GM12892 (cell line): Measurements from ENCODE around the gene UBE2L5.

Experiments
- DNase-seq: peaks from one replicate; pipeline ENCODE4 v3.0.0; 2011; ENCODE audit not compliant: insufficient read length
- FAIRE-seq: peaks from 2 replicates; lab custom pipeline; 2011; peaks lifted over from hg19 to GRCh38; lab: Jason Lieb, UNC
- POLR2A ChIP-seq: IDR thresholded peaks from 2 replicates; pipeline ENCODE4 v1.6.1; 2011; ENCODE audit warnings: low read depth, low read length, control low read depth
- POLR2AphosphoS5 ChIP-seq: IDR thresholded peaks from 2 replicates; pipeline ENCODE4 v1.6.1; 2011; ENCODE audit warnings: low read depth, low read length, control low read depth
- TAF1 ChIP-seq: IDR thresholded peaks from 2 replicates; pipeline ENCODE4 v1.6.1; 2011; ENCODE audit warnings: low read depth, mild to moderate bottlenecking, control low read depth, low read length, borderline replicate concordance

Gene UBE2L5

GRCh38 chr13:30410705-30411125 lies 11.6 kb upstream of the UBE2L5 start:
- no peak for FAIRE-seq

DNA sequence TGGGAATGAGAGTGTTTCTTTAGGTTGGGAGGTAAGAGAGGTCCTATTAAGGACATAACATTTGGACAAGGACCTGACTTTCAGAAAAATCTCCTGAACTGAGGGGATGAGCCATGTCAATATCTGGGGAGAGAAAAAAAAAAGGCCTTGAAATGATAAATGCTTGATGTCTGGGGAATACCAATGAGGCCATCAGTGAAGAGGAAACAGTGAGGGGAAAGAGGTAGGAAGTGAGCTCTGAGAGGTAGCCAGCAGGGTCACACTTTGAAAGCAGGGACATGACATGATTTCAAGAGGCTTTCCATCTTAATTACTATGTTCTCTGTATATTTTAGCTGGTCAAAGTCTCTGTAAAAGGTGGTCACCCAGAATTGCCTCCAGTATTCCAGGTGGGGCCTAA lies 9.9 kb upstream of the UBE2L5 start:
- TF ChIP-seq TAF1 (no peak), POLR2AphosphoS5 (no peak), POLR2A (no peak)
- DNase-seq (no peak), FAIRE-seq (peak; percentile 50)

More at GRCh38 chr13:30410705-30411125, 11.6 kb upstream of the UBE2L5 start:
- TF ChIP-seq POLR2A: no peak
- no peak for TF ChIP-seq TAF1
- TF ChIP-seq POLR2AphosphoS5: no peak
- no peak for DNase-seq

GRCh38 chr13:30413842-30414241 lies 8.5 kb upstream of the UBE2L5 start:
- FAIRE-seq (no peak), DNase-seq (no peak)
- TF ChIP-seq TAF1 (no peak), POLR2AphosphoS5 (no peak), POLR2A (no peak)

- TF ChIP-seq TAF1 (no peak), POLR2A (no peak), POLR2AphosphoS5 (no peak)
- FAIRE-seq (peak; percentile 93), DNase-seq (no peak)
These were observed 6.8 kb upstream of the UBE2L5 start for GRCh38 chr13:30415430-30416030.

GRCh38 chr13:30416471-30416870 lies 5.8 kb upstream of the UBE2L5 start:
- FAIRE-seq (no peak), DNase-seq (no peak)
- no peak for TF ChIP-seq TAF1
- no peak for TF ChIP-seq POLR2AphosphoS5
- no peak for TF ChIP-seq POLR2A

DNA sequence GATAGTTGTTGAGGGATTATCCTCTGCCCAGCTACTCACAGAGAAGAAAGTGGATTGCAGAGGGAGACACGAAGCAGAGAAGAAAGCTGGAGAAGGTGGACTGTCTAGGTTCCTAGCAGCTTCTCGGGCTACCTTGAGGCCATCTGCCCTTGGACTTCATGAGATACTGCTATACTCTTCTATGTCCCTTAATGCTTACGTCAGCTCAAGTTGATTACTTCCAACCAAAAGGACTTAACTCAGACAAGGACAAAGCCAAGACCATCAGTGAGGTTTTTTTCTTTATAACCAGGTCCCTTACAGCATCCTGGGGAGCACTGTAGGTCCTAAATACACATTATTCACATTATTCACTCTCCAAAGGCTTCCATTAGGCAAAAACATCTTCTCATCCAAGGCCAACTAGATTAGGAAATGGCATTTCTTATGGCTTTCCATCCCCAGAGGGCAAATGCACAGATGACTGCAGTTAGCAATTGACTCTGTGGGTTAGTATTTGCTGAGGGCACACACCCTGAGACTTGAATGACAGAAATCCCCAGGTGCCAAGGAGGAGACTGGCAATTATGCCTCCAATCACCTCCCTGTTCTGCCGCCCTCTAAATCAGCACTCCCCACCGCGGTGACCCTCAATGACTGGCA lies 4.1 kb upstream of the UBE2L5 start:
- TF ChIP-seq POLR2A: no peak
- DNase-seq: no peak
- peak; percentile 64 for FAIRE-seq

GRCh38 chr13:30418717-30419459 lies 3.4 kb upstream of the UBE2L5 start:
- no peak for DNase-seq
- FAIRE-seq: no peak
- TF ChIP-seq TAF1 (no peak), POLR2A (no peak), POLR2AphosphoS5 (no peak)

DNA sequence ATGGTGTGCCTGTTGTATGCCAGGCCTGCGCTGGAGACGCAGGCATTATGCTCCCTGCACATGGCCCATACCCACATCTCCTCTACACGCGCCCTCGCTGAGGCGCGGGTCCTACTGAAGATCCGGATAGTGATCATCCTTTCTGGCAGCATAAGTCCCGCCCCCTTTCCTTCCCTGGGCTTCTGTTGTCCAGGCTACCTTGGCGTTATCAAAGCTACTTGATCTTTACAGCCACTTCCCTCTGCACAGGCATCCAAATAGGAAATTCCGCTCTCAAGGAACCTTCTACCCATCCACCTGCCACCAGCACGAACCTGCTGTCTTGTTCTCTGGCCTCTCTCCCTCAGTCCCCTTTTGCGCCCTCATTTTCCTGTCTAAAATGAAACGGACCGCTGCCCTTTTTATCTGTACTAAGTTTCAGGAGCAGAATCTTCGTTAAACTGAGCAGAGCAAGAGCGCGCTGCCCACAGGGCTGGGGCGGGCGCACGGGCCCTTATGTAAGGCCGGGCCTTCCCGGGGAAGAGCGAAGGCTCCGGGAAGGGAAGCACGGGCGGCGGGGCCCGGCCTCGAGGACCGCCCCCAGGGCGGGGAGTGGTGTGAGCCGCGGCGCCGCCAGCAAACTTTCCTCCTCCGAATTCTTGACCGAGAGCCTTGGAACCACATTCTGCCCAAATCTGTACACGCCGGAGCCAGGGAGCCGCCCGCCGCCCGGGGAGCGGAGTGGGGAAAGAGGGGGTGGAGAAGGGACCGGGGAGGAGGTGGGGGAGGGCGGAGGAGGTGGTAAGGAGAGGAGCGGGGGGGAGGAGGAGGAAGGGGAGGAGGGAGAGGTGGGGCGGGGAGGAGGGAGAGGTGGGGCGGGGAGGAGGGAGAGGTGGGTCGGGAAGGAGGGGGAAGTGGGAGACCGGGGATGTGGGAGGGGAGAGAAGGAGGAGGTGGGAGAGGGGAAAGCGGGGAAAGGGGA lies 920 bp upstream of the UBE2L5 start:
- peak; percentile 56 for DNase-seq
- no peak for TF ChIP-seq POLR2A
- TF ChIP-seq TAF1: no peak
- no peak for TF ChIP-seq POLR2AphosphoS5
- peak; percentile 80 for FAIRE-seq

GRCh38 chr13:30423891-30424290 lies 1.6 kb downstream of the UBE2L5 start:
- FAIRE-seq (no peak), DNase-seq (no peak)
- no peak for TF ChIP-seq TAF1
- no peak for TF ChIP-seq POLR2A
- TF ChIP-seq POLR2AphosphoS5: no peak

DNA sequence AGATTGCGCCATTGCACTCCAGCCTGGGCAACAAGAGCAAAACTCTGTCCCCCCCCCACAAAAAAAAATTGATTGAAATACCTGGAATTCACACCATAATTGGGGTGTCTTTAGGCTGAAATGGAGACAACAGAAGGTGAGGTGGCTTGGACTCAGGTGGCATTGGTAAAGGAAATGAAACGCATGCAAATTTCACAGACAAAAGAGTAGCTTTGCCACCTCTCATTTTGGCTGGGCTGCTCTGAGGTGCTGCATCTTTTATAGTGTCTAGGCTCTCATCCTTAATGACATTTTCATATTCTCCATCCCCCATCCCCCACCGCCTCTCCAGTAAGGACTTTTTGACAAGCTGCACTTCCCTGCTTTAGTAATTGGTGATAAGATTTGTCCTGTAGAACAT lies 6.9 kb downstream of the UBE2L5 start:
- no peak for FAIRE-seq
- no peak for TF ChIP-seq POLR2AphosphoS5
- TF ChIP-seq TAF1: no peak
- TF ChIP-seq POLR2A: no peak

GRCh38 chr13:30429721-30430694 lies 7.7 kb downstream of the UBE2L5 start:
- FAIRE-seq: peak; percentile 61
- no peak for DNase-seq
- TF ChIP-seq POLR2A (no peak), POLR2AphosphoS5 (no peak), TAF1 (no peak)

More for the DNA sequence above, 6.9 kb downstream of the UBE2L5 start:
- no peak for DNase-seq
